CD4-positive, alpha-beta T cell treated with Interleukin-4 for 4 hours (primary cell): ENCODE results near the gene PRKAR1A.

Source experiments
- DNase-seq: peaks from one replicate; pipeline ENCODE4 v3.0.0-alpha.2; 2020

The PRKAR1A gene

GRCh38 chr17:68544111-68544915, 32.1 kb downstream of the PRKAR1A start:
- DNase-seq = no peak

DNA sequence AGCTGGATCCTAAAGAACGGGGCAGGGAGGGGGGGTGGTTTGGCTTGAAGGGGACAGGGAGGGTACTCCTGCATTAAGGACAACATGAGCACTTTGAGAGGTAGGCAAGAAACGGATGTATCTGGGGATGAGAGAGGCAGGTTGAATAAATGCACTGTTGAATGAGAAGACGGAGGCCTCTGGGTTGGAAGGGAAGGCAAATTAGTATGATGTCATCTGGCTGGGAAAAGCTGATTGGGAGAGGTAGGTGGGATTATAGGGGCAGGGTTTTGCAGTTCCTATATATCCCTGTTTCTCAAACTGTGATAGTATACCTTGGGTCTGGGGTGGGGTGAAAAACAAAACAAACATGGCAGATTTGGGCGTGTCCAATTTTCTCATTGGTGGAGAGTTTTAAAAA, 44.3 kb downstream of the PRKAR1A start:
- DNase-seq = no peak

- DNase-seq = no peak
These were observed 47.1 kb downstream of the PRKAR1A start for GRCh38 chr17:68559316-68559715.

GRCh38 chr17:68560966-68561720, 48.9 kb downstream of the PRKAR1A start:
- no peak for DNase-seq

- DNase-seq = no peak
These were observed 50.5 kb downstream of the PRKAR1A start for GRCh38 chr17:68562736-68563135.

DNA sequence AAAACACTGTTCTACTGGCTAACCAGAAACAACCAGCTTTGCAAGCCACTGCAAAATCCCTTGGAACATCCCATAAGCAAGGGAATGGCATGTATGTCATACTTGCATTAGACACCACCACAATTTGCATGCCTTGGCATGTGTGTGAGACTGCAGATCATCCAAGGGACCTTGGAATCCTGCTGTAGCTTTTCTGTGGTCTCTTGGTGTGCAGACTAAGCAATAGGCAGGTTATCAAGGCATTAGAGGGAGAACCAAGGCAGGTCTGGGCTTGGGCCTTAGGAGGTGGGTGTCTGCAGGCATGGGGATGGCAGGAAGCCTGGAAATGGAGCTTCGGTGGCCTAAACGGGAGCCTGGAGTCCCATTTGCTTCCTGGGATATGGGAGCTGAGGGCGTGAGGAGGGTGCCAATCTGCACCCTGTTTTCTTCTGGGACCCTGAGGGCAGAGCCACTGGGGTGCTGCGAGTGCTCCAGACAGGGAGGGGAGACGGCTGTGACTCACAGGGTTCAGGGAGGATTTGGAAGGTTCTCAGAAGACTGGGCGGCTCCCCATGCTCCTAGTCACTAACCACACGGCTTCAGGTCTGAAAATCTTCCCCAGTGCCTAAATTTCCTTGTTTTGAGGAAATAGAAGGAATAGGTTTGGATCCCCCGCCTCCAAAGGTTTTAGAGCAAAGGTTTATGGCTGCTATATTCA, 52.3 kb downstream of the PRKAR1A start:
- DNase-seq = no peak

- no peak for DNase-seq
These were observed 53.6 kb downstream of the PRKAR1A start for GRCh38 chr17:68565661-68566441.

DNA sequence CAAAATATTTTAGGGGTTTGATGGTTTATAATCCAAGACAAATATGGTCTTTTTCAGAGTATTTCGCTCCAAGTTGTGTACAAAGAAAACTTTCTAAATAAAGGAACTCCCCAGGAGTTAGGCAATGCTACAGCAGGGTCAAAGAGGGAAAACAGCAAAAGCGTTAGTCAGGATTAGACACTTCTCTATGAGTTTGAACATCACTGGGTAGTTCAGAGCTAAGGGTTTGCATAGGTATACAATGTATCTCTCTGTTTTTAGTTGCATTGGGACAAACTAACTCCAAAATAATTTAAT, 54.2 kb downstream of the PRKAR1A start:
- no peak for DNase-seq

GRCh38 chr17:68567035-68567434, 54.8 kb downstream of the PRKAR1A start:
- DNase-seq = no peak

GRCh38 chr17:68567581-68567980, 55.4 kb downstream of the PRKAR1A start:
- DNase-seq = no peak

DNA sequence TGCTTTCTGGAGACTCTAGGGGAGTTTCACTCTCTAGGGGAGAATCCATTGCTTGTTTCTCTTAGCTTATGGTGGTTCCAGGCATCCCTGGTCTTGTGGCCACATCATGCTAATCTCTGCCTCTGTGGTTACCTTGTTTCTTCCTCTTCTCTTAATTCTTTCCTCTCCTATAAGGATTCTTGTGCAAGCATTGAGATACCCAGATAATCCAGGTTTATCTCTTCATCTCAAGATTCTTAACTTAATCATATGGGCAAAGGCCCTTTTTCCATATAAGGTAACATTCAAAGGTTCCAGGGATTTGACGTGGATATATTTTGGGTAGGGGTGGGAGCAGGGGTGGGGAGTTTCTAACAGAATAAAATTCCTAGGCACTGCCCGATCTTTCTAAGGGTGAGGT, 56.4 kb downstream of the PRKAR1A start:
- no peak for DNase-seq

GRCh38 chr17:68569346-68569745, 57.1 kb downstream of the PRKAR1A start:
- DNase-seq = no peak

- no peak for DNase-seq
These were observed 58.3 kb downstream of the PRKAR1A start for GRCh38 chr17:68570526-68570925.

DNA sequence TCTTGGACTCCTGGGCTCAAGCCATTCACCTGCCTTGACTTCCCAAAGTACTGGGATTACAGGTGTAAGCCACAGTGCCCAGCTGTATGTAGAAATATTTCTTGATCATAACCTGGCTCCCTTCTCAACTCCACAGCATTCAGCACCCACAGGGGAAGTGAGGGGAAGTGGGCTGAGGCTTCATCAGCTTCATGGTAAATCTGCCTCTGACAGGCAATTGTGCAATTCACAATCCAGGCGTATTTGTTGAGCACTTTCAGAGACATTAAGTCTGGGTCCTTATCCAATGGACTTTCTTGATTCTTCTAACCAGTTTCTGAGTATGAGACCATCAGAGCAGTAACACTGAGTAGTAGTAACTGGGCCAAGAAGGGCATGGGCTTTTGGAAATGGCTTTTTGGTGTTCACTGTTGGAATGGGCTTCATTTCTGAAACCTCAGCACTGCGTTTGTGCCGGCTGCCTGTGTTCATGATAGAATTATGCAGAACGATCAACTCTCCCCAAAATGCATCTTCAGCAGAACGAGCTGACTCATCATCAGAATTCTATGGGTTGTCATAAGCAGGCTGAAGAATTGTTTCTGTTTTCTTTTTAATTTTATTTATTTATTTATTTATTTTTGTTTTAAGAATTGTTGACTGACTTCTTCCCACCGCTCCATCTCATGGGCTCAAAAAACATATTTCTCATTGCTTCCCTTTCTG, 60.1 kb downstream of the PRKAR1A start:
- DNase-seq = no peak

- no peak for DNase-seq
These were observed 61.1 kb downstream of the PRKAR1A start for GRCh38 chr17:68573338-68573737.

DNA sequence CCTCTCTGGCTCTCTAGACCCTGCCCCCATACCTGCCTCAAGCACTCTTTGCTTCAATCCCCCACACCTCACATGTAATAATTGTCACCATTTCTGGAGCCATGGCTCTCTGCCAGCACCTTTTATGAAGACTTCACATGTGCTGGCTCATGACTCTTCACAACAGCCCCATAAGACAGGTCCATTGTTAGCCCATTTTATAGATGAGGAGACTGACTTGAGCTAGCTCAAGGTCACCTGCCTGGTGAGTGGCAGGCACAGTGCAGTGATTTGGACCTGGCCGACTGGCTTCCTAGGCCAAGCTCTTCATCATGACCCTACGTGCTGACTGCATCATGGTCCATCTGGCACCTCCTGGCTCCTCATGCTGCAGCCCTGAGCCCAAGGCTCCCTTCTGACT, 63.9 kb downstream of the PRKAR1A start:
- DNase-seq = no peak

- no peak for DNase-seq
These were observed 64.7 kb downstream of the PRKAR1A start for GRCh38 chr17:68576811-68577496.

- DNase-seq = no peak
These were observed 65.2 kb downstream of the PRKAR1A start for GRCh38 chr17:68577497-68577821.

GRCh38 chr17:68578236-68578635, 66.0 kb downstream of the PRKAR1A start:
- no peak for DNase-seq

DNA sequence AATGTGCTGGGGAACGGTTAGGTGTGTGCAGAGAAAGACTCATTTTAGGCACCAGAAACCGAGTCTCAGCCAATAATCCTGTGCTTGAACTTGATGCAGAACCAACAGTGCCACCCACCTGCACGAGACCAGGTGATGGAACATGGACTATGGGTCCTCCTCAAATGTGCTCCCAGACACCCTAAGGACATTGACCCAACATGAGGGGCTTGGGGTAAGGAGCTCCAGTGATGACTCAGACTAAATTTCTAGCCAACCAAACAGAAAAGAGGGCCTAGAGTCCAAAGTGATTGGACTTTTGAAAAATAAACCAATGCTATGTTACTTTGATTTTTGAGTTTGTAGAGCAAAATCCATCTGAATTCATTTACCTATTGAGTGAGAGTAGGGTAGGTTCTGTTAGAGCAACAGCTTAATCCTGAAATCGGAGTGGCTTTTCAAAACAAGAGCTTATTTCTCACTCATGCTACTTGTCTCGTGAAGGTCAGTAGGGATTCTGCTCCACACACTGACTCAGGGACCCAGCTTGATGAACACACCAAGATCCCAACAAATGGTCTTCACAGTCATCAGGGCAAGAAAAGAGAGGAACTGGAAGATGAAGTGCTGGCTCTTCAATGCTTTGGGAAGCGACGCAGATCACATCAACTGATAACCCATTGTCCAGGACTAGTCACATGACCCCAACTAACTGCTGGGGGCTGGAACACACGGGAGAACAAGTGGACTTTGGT, 67.1 kb downstream of the PRKAR1A start:
- DNase-seq = no peak

GRCh38 chr17:68580236-68580770, 68.1 kb downstream of the PRKAR1A start:
- no peak for DNase-seq
